ENCODE data around the gene OR5AP2.
"Not testable (repeated sequence)": the region's sequence is repeated elsewhere in the genome, so short reads cannot be mapped to it uniquely, and the experiment has no call there.

The OR5AP2 gene

DNA sequence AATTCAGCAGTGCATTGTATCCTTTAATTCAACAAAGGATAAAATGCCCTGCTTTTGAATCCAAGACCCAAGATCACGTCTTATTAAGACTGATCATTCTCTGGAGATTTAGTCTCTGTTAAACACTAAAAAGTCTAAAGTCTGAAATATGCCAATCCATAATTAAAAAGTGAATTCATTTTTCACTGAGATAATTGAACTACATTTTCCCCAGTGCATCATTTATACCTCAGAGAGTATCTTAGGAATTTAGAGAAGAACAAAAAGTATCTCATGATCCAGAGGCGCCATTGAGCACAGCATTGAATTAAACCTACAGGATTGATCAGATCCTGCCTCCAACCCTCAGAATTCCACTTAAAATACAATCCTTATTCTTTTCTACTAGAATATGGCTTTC is 5.4 kb downstream of the OR5AP2 start:
- ChIA-PET POLR2A (no interaction called here), CTCF (no interaction called here)
- no CpG with 5 or more reads among the region's 2 CpGs for WGBS (ENCODE audit: insufficient coverage)
- no peaks in the 10 kb centered on the region for H3K4me1 ChIP-seq (ENCODE audit: control extremely low read depth in 1 of 4, control insufficient read depth in 4 of 4, insufficient read depth in 4 of 4, low read length in 3 of 4)
- no peaks in the 10 kb centered on the region for H3K9me3 ChIP-seq (ENCODE audit: control extremely low read depth in 1 of 5, control insufficient read depth in 4 of 5, insufficient read depth in 2 of 5, low read depth in 1 of 5, low read length in 4 of 5)
- no peaks in the 10 kb centered on the region for H3K27me3 ChIP-seq (replicated peaks in 2 of 5; ENCODE audit: control insufficient read depth in 4 of 5, insufficient read depth in 5 of 5, low read length in 4 of 5)
- DNase-seq, result no peak
- H3K27ac ChIP-seq (ENCODE audit: insufficient read depth in 1 of 2, low read depth in 1 of 2, low read length in 2 of 2, poor library complexity in 1 of 2, severe bottlenecking in 2 of 2), result no peak overlapping the region
- H3K36me3 ChIP-seq (ENCODE audit: control insufficient read depth in 4 of 4, insufficient read depth in 4 of 4, low read length in 3 of 4), result no peaks in the 10 kb centered on the region
- no peak overlapping the region for H3K4me3 ChIP-seq (ENCODE audit: control insufficient read depth in 1 of 7, extremely low read depth in 1 of 7, insufficient read depth in 4 of 7, low read depth in 2 of 7, low read length in 6 of 7)

DNA sequence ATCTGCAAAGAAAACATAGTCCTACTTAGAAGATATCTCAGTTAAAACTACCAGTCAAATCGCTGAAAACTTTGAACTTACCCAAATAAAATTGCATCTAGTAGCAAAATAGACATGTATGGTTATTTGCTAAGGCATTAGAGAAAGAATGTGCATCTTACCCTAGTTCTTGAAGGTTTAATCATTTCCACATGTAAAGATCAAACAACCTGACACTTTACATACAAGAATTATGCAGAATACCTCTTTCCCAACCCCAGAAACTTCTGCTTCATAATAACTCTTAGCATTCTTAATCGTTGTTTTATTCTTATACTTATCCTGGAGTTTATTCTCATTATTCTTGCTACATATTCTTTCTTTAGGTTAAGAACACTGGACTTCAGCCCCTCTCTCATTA is 9.9 kb downstream of the OR5AP2 start:
- Histone ChIP-seq H3K9me3 (ENCODE audit: control extremely low read depth in 1 of 5, control insufficient read depth in 4 of 5, insufficient read depth in 2 of 5, low read depth in 1 of 5, low read length in 4 of 5) (no peaks in the 10 kb centered on the region), H3K27me3 (replicated peaks in 2 of 5; ENCODE audit: control insufficient read depth in 4 of 5, insufficient read depth in 5 of 5, low read length in 4 of 5) (no peaks in the 10 kb centered on the region), H3K27ac (ENCODE audit: insufficient read depth in 1 of 2, low read depth in 1 of 2, low read length in 2 of 2, poor library complexity in 1 of 2, severe bottlenecking in 2 of 2) (no peak overlapping the region), H3K4me1 (ENCODE audit: control extremely low read depth in 1 of 4, control insufficient read depth in 4 of 4, insufficient read depth in 4 of 4, low read length in 3 of 4) (no peaks in the 10 kb centered on the region), H3K4me3 (ENCODE audit: control insufficient read depth in 1 of 7, extremely low read depth in 1 of 7, insufficient read depth in 4 of 7, low read depth in 2 of 7, low read length in 6 of 7) (no peak overlapping the region), H3K36me3 (ENCODE audit: control insufficient read depth in 4 of 4, insufficient read depth in 4 of 4, low read length in 3 of 4) (no peaks in the 10 kb centered on the region)
- WGBS (ENCODE audit: insufficient coverage), result 89% methylated on average over 1 of the region's 2 CpGs
- POLR2A ChIA-PET, result no interaction called here
- CTCF ChIA-PET, result no interaction called here
- no peak for DNase-seq

- Histone ChIP-seq H3K9me3 (ENCODE audit: control extremely low read depth in 1 of 5, control insufficient read depth in 4 of 5, insufficient read depth in 2 of 5, low read depth in 1 of 5, low read length in 4 of 5) (no peaks in the 10 kb centered on the region), H3K4me3 (ENCODE audit: control insufficient read depth in 1 of 7, extremely low read depth in 1 of 7, insufficient read depth in 4 of 7, low read depth in 2 of 7, low read length in 6 of 7) (no peak overlapping the region), H3K4me1 (ENCODE audit: control extremely low read depth in 1 of 4, control insufficient read depth in 4 of 4, insufficient read depth in 4 of 4, low read length in 3 of 4) (no peaks in the 10 kb centered on the region), H3K27me3 (replicated peaks in 2 of 5; ENCODE audit: control insufficient read depth in 4 of 5, insufficient read depth in 5 of 5, low read length in 4 of 5) (no peaks in the 10 kb centered on the region), H3K27ac (ENCODE audit: insufficient read depth in 1 of 2, low read depth in 1 of 2, low read length in 2 of 2, poor library complexity in 1 of 2, severe bottlenecking in 2 of 2) (no peak overlapping the region), H3K36me3 (ENCODE audit: control insufficient read depth in 4 of 4, insufficient read depth in 4 of 4, low read length in 3 of 4) (no peaks in the 10 kb centered on the region)
- WGBS (ENCODE audit: insufficient coverage), result no CpG with 5 or more reads among the region's 2 CpGs
- CTCF ChIA-PET, result no interaction called here
- no peak for DNase-seq
- POLR2A ChIA-PET, result no interaction called here
Observed at GRCh38 chr11:56625946-56626345, 16.3 kb downstream of the OR5AP2 start.

DNA sequence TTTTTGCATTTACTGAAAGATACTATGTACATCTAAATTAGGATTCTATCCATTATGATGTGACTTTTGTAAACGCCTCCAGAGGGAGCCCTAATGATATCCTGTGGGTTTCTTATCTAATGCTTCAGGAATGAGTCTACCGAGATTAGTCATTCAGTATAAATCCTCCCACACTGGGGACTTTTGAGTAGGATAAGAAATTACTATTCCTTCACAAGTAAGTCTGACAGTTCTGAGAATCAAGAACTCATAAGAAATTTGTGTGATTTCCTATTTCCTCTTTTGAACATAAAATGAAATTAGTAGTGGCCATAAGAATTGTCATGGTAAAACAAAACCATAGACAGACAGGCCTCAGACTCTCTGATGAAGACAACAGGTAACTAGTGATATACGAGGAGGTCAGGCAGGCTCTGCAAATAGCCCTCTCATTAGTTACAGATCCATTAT is 17.6 kb downstream of the OR5AP2 start:
- Histone ChIP-seq H3K27me3 (replicated peaks in 2 of 5; ENCODE audit: control insufficient read depth in 4 of 5, insufficient read depth in 5 of 5, low read length in 4 of 5) (no peaks in the 10 kb centered on the region), H3K4me1 (ENCODE audit: control extremely low read depth in 1 of 4, control insufficient read depth in 4 of 4, insufficient read depth in 4 of 4, low read length in 3 of 4) (no peaks in the 10 kb centered on the region), H3K27ac (ENCODE audit: insufficient read depth in 1 of 2, low read depth in 1 of 2, low read length in 2 of 2, poor library complexity in 1 of 2, severe bottlenecking in 2 of 2) (no peak overlapping the region), H3K4me3 (ENCODE audit: control insufficient read depth in 1 of 7, extremely low read depth in 1 of 7, insufficient read depth in 4 of 7, low read depth in 2 of 7, low read length in 6 of 7) (no peak overlapping the region), H3K36me3 (ENCODE audit: control insufficient read depth in 4 of 4, insufficient read depth in 4 of 4, low read length in 3 of 4) (no peaks in the 10 kb centered on the region), H3K9me3 (ENCODE audit: control extremely low read depth in 1 of 5, control insufficient read depth in 4 of 5, insufficient read depth in 2 of 5, low read depth in 1 of 5, low read length in 4 of 5) (no peaks in the 10 kb centered on the region)
- ChIA-PET POLR2A (no interaction called here), CTCF (no interaction called here)
- 33% methylated on average over 1 of the region's 3 CpGs for WGBS (ENCODE audit: insufficient coverage)
- peak; percentile 6 to 31 (median 30) for DNase-seq

DNA sequence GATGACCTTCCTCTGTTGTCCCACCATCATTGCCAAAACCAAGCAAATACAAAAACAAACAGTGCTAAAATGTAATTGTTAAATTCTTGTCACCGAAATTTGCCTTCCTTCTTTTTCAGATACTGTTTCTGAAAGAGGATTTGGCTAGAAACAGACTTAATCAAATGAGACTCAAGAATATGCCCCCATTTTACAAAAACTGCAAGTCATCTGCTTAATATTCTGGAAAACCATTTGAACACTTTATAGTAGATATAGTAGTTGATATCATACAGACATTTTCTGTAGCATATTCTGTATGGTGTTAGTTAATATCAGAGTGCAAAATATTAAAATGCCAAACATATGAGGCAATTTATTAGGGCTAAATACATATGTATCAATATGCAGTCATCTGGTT is 31.1 kb downstream of the OR5AP2 start:
- ChIA-PET POLR2A (no interaction called here), CTCF (no interaction called here)
- Histone ChIP-seq H3K4me1 (ENCODE audit: control extremely low read depth in 1 of 4, control insufficient read depth in 4 of 4, insufficient read depth in 4 of 4, low read length in 3 of 4) (no peaks in the 10 kb centered on the region), H3K9me3 (ENCODE audit: control extremely low read depth in 1 of 5, control insufficient read depth in 4 of 5, insufficient read depth in 2 of 5, low read depth in 1 of 5, low read length in 4 of 5) (no peaks in the 10 kb centered on the region), H3K27me3 (replicated peaks in 2 of 5; ENCODE audit: control insufficient read depth in 4 of 5, insufficient read depth in 5 of 5, low read length in 4 of 5) (no peaks in the 10 kb centered on the region), H3K4me3 (ENCODE audit: control insufficient read depth in 1 of 7, extremely low read depth in 1 of 7, insufficient read depth in 4 of 7, low read depth in 2 of 7, low read length in 6 of 7) (no peak overlapping the region), H3K36me3 (ENCODE audit: control insufficient read depth in 4 of 4, insufficient read depth in 4 of 4, low read length in 3 of 4) (no peaks in the 10 kb centered on the region), H3K27ac (ENCODE audit: insufficient read depth in 1 of 2, low read depth in 1 of 2, low read length in 2 of 2, poor library complexity in 1 of 2, severe bottlenecking in 2 of 2) (no peak overlapping the region)
- no CpG with 5 or more reads among the region's 1 CpG for WGBS (ENCODE audit: insufficient coverage)
- DNase-seq, result no peak

DNA sequence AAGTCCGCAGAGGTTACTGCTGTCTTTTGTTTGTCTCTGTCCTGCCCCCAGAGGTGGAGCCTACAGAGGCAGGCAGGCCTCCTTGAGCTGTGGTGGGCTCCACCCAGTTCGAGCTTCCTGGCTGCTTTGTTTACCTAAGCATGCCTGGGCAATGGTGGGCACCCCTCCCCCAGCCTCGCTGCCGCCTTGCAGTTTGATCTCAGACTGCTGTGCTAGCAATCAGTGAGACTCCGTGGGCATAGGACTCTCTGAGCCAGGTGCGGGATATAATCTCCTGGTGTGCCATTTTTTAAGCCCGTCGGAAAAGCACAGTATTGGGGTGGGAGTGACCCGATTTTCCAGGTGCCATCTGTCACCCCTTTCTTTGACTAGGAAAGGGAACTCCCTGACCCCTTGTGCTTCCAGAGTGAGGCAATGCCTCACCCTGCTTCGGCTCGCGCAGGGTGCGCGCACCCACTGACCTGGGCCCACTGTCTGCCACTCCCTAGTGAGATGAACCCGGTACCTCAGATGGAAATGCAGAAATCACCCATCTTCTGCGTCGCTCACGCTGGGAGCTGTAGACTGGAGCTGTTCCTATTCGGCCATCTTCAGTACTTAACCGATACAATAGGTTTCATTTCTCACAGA is 50.0 kb downstream of the OR5AP2 start:
- H3K27me3 ChIP-seq (replicated peaks in 2 of 5; ENCODE audit: control insufficient read depth in 4 of 5, insufficient read depth in 5 of 5, low read length in 4 of 5); POLR2A ChIA-PET; H3K4me3 ChIP-seq (ENCODE audit: control insufficient read depth in 1 of 7, extremely low read depth in 1 of 7, insufficient read depth in 4 of 7, low read depth in 2 of 7, low read length in 6 of 7); CTCF ChIA-PET; H3K4me1 ChIP-seq (ENCODE audit: control extremely low read depth in 1 of 4, control insufficient read depth in 4 of 4, insufficient read depth in 4 of 4, low read length in 3 of 4); H3K36me3 ChIP-seq (ENCODE audit: control insufficient read depth in 4 of 4, insufficient read depth in 4 of 4, low read length in 3 of 4); H3K9me3 ChIP-seq (ENCODE audit: control extremely low read depth in 1 of 5, control insufficient read depth in 4 of 5, insufficient read depth in 2 of 5, low read depth in 1 of 5, low read length in 4 of 5); DNase-seq; H3K27ac ChIP-seq (ENCODE audit: insufficient read depth in 1 of 2, low read depth in 1 of 2, low read length in 2 of 2, poor library complexity in 1 of 2, severe bottlenecking in 2 of 2): not testable (repeated sequence)
- 98% methylated on average over 5 of the region's 20 CpGs for WGBS (ENCODE audit: insufficient coverage)
